HG02970 (cell line): ENCODE measurements around the gene FXYD2.

ENCODE experiments used
- ATAC-seq: cut with Tn5 transposase; IDR thresholded peaks from one replicate; pipeline ENCODE4 v1.9.1; 2021; ENCODE audit warnings: mild to moderate bottlenecking, moderate library complexity, moderate number of reproducible peaks; ENCODE audit not compliant: unreplicated experiment, low FRiP score

FXYD2 gene

GRCh38 chr11:117771197-117771596 is 53.3 kb downstream of the FXYD2 start:
- no peak for ATAC-seq

GRCh38 chr11:117770061-117770460 is 54.5 kb downstream of the FXYD2 start:
- no peak for ATAC-seq
